A549 (cell line): Measurements from ENCODE around the gene TMIGD2. TPM values are rescaled to one million over a fixed set of nuclear protein-coding genes. Genes with fewer than 3 reads are reported as not detected.

Experiments
- ATOH8 ChIP-seq: fragments of 250-450 bp; sonication (Bioruptor Pico); IDR thresholded peaks from 2 replicates; pipeline ENCODE4 v1.5.0; 2020; ENCODE audit warnings: low read depth, mild to moderate bottlenecking, moderate library complexity
- CBX2 ChIP-seq: fragments of 200-600 bp; sonication (generic); IDR thresholded peaks from 2 replicates; pipeline ENCODE4 v1.6.1; 2016; ENCODE audit warnings: low read depth, mild to moderate bottlenecking, borderline replicate concordance
- CBX8 ChIP-seq: fragments of 200-600 bp; sonication (generic); IDR thresholded peaks from 2 replicates; pipeline ENCODE4 v1.6.1; 2016
- CHD4 ChIP-seq: fragments of 200-600 bp; sonication (generic); IDR thresholded peaks from 2 replicates; pipeline ENCODE4 v1.6.1; 2016; ENCODE audit warnings: antibody characterized with exemption, mild to moderate bottlenecking, borderline replicate concordance
- EHF ChIP-seq: fragments of 250-450 bp; sonication (Bioruptor Pico); IDR thresholded peaks from 2 replicates; pipeline ENCODE4 v1.5.0; 2020; ENCODE audit warnings: mild to moderate bottlenecking
- EHMT2 ChIP-seq: fragments of 200-600 bp; sonication (generic); IDR thresholded peaks from 2 replicates; pipeline ENCODE4 v1.6.1; 2016; ENCODE audit warnings: antibody characterized with exemption, low read depth, mild to moderate bottlenecking, moderate library complexity
- ELK1 ChIP-seq: fragments of 150-350 bp; IDR thresholded peaks from 2 replicates; pipeline ENCODE4 v1.6.1; 2014; ENCODE audit warnings: low read depth, mild to moderate bottlenecking, low read length
- FOSB ChIP-seq: fragments of 250-450 bp; sonication (Bioruptor Pico); IDR thresholded peaks from 2 replicates; pipeline ENCODE4 v1.5.0; 2020; ENCODE audit warnings: mild to moderate bottlenecking, moderate library complexity
- FOXS1 ChIP-seq: fragments of 250-450 bp; sonication (Bioruptor Pico); IDR thresholded peaks from 2 replicates; pipeline ENCODE4 v1.5.0; 2020; ENCODE audit warnings: mild to moderate bottlenecking, moderate library complexity
- HDAC2 ChIP-seq: fragments of 200-600 bp; sonication (generic); IDR thresholded peaks from 2 replicates; pipeline ENCODE4 v1.6.1; 2016
- HEYL ChIP-seq: fragments of 250-450 bp; sonication (Bioruptor Pico); IDR thresholded peaks from 2 replicates; pipeline ENCODE4 v1.8.0; 2021; ENCODE audit warnings: mild to moderate bottlenecking, moderate library complexity
- HOXA7 ChIP-seq: fragments of 250-450 bp; sonication (Bioruptor Pico); IDR thresholded peaks from 2 replicates; pipeline ENCODE4 v1.5.0; 2020; ENCODE audit warnings: mild to moderate bottlenecking, moderate library complexity
- HOXB5 ChIP-seq: fragments of 250-450 bp; sonication (Bioruptor Pico); IDR thresholded peaks from 2 replicates; pipeline ENCODE4 v1.5.0; 2020; ENCODE audit warnings: mild to moderate bottlenecking, moderate library complexity
- JUN ChIP-seq, 2 experiments: fragments of >200 bp; sonication (Bioruptor Twin); formaldehyde crosslinking; IDR thresholded peaks; 2 replicates in 1 of 2; 3 replicates in 1 of 2; pipeline ENCODE4 v1.6.1; 2016 to 2017
- JUNB ChIP-seq: fragments of >200 bp; sonication (Bioruptor Twin); formaldehyde crosslinking; IDR thresholded peaks from 2 replicates; pipeline ENCODE4 v1.6.1; 2016
- KDM1A ChIP-seq: fragments of 200-600 bp; sonication (generic); IDR thresholded peaks from 2 replicates; pipeline ENCODE4 v1.6.1; 2016; ENCODE audit warnings: low read depth, mild to moderate bottlenecking
- NPAS2 ChIP-seq: fragments of 250-450 bp; sonication (Bioruptor Pico); IDR thresholded peaks from 2 replicates; pipeline ENCODE4 v1.8.0; 2022; ENCODE audit warnings: mild to moderate bottlenecking, moderate library complexity, borderline replicate concordance
- RAD21 ChIP-seq, 2 experiments: fragments of >200 bp in 1 of 2; sonication (Bioruptor Twin) in 1 of 2; formaldehyde crosslinking in 1 of 2; IDR thresholded peaks in 1 of 2; conservative IDR thresholded peaks in 1 of 2; 2 replicates in 1 of 2; 3 replicates in 1 of 2; pipeline ENCODE4 v1.6.1; 2012 to 2018; ENCODE audit warnings: inconsistent platforms in 1 of 2
- REST ChIP-seq: fragments of 200-600 bp; sonication (generic); IDR thresholded peaks from 2 replicates; pipeline ENCODE4 v1.6.1; 2016; ENCODE audit warnings: antibody characterized with exemption, mild to moderate bottlenecking, moderate library complexity
- RFX5 ChIP-seq: fragments of 450-650 bp; IDR thresholded peaks from 2 replicates; pipeline ENCODE4 v1.7.1; 2014; ENCODE audit warnings: antibody characterized with exemption, mild to moderate bottlenecking, moderate library complexity
- RNF2 ChIP-seq: fragments of 200-600 bp; sonication (generic); IDR thresholded peaks from 2 replicates; pipeline ENCODE4 v1.6.1; 2016; ENCODE audit warnings: low read depth, mild to moderate bottlenecking, antibody characterized with exemption, moderate library complexity, borderline replicate concordance
- SMC3 ChIP-seq: fragments of >200 bp; sonication (Bioruptor Twin); formaldehyde crosslinking; IDR thresholded peaks from 3 replicates; pipeline ENCODE4 v1.6.1; 2018; ENCODE audit warnings: inconsistent platforms
- TP53 ChIP-seq: fragments of 250-450 bp; sonication (Bioruptor Pico); IDR thresholded peaks from 2 replicates; pipeline ENCODE4 v1.5.0; 2021; ENCODE audit warnings: mild to moderate bottlenecking, moderate library complexity
- ZNF302 ChIP-seq: fragments of 250-450 bp; sonication (Bioruptor Pico); IDR thresholded peaks from 2 replicates; pipeline ENCODE4 v1.9.0; 2021; ENCODE audit warnings: inconsistent platforms, mild to moderate bottlenecking, moderate library complexity
- polyA plus RNA-seq, 4 experiments: library from polyadenylated mRNA; depleted of rRNA in 3 of 4; stranded (reverse); fragments of >200 nt; fragmentation: RNase III in 1 of 4; extraction: RNeasy Plus Mini Kit Qiagen cat#74134 plus additional on column Dnase treatment in 1 of 4; gene quantifications; 2 replicates in 3 of 4; 3 replicates in 1 of 4; pipeline ENCODE4 v1.2.3, GENCODE V29; 2011 to 2017

Gene TMIGD2
- polyA plus RNA-seq, 2 of the 4 experiments (the other 2 are of a cell fraction) = not detected

GRCh38 chr19:4342615-4343369 is 40.6 kb upstream of the TMIGD2 start (continued):
- TF ChIP-seq RNF2 (no peak), CBX8 (no peak), EHF (CRISPR knock-in tag) (peak; percentile 99), HOXA7 (CRISPR knock-in tag) (no peak), ATOH8 (CRISPR knock-in tag) (peak; percentile 99), FOSB (CRISPR knock-in tag) (peak; percentile 60; the same call in 1 of the 2 replicates), ZNF302 (CRISPR knock-in tag) (peak; percentile 94), ELK1 (no peak), JUNB (no peak), CHD4 (no peak), HOXB5 (peak; percentile 99), HEYL (CRISPR knock-in tag) (peak; percentile 98), RFX5 (0 out of 2 replicates have a peak, but pooled peaks have one; percentile 45), TP53 (peak; percentile 92; the same call in 1 of the 2 replicates), KDM1A (no peak), JUN (IDR thresholded peaks at IDR 0.05) (peak; percentile 60 to 67; a peak in 4 of 5 replicates), CBX2 (no peak), HDAC2 (no peak), SMC3 (no peak), FOXS1 (CRISPR knock-in tag) (peak; percentile 99), NPAS2 (CRISPR knock-in tag) (peak; percentile 94), RAD21 (conservative IDR thresholded peaks at IDR 0.05 in 1 of 2, IDR thresholded peaks at IDR 0.05 in 1 of 2) (no peak), REST (no peak), EHMT2 (no peak)
- TF ChIP-seq, all 56 proteins: peak for 25
